GM12878 (cell line): Measurements from ENCODE around the gene MPP1. TPM values are rescaled to one million over a fixed set of nuclear protein-coding genes. Genes with fewer than 3 reads are reported as not detected.
A peak's percentile ranks its signal among the peaks of the same experiment; 100 is the strongest.

Experiments
- ATAC-seq: fragments of 200-7000 bp; cut with Tn5 transposase; 3 replicates; pipeline ENCODE4 v1.9.1; 2020; ENCODE audit warnings: mild to moderate bottlenecking, moderate library complexity
- BruUV-seq: library from RNA; stranded (reverse); fragments of 400-500 nt; replicated peaks from 2 replicates; lab custom pipeline; 2021; lab: Mats Ljungman, UMichigan
- CTCF ChIA-PET: fragments of 300-600 bp; sonication (Branson Sonifier 250); formaldehyde crosslinking; extraction: SDS; loops from one replicate; lab custom pipeline; 2021; ENCODE audit warnings: inconsistent platforms; lab: Yijun Ruan, JAX
- POLR2A ChIA-PET: fragments of 350-600 bp; formaldehyde crosslinking; extraction: SDS; loops from one replicate; lab custom pipeline; 2021; ENCODE audit warnings: inconsistent platforms; lab: Charles Lee
- RAD21 ChIA-PET: fragments of 300-600 bp; sonication (Branson Sonifier 250); formaldehyde crosslinking; loops from one replicate; lab custom pipeline; 2023; ENCODE audit warnings: antibody characterized with exemption; ENCODE audit not compliant: unreplicated experiment; lab: Charles Lee
- SMC1A ChIA-PET: fragments of 300-600 bp; sonication (Branson Sonifier 250); formaldehyde crosslinking; loops from one replicate; lab custom pipeline; 2023; ENCODE audit not compliant: unreplicated experiment, uncharacterized antibody; lab: Charles Lee
- DNase-seq: peaks from one replicate; pipeline ENCODE4 v3.0.0-alpha.2; 2011; ENCODE audit warnings: low read depth, low spot score
- FAIRE-seq: peaks from 3 replicates; lab custom pipeline; 2011; peaks lifted over from hg19 to GRCh38; lab: Jason Lieb, UNC
- H2AFZ ChIP-seq: 2 replicates; pipeline ENCODE4 v1.6.0; 2011; ENCODE audit warnings: low read depth, low read length, control low read depth; ENCODE audit not compliant: control insufficient read depth
- H3K27ac ChIP-seq: 2 replicates; pipeline ENCODE4 v1.5.1; 2011; ENCODE audit warnings: control low read depth; ENCODE audit not compliant: control insufficient read depth, insufficient read depth
- H3K27me3 ChIP-seq, 2 experiments: replicated peaks in 1 of 2; 2 replicates each; pipeline versions ENCODE4 v1.6.0 to v1.6.1; 2011; ENCODE audit warnings: low read length in 1 of 2; ENCODE audit not compliant: control insufficient read depth in 2 of 2, insufficient read depth in 2 of 2
- H3K36me3 ChIP-seq, 2 experiments: 2 replicates each; pipeline ENCODE4 v1.5.1; 2011; ENCODE audit warnings: low read length in 1 of 2; ENCODE audit not compliant: control insufficient read depth in 2 of 2, insufficient read depth in 2 of 2
- H3K4me1 ChIP-seq: 2 replicates; pipeline ENCODE4 v1.6.1; 2011; ENCODE audit warnings: mild to moderate bottlenecking, low read length, moderate library complexity, mixed read lengths; ENCODE audit not compliant: control insufficient read depth, insufficient read depth
- H3K4me2 ChIP-seq: 2 replicates; pipeline ENCODE4 v1.6.0; 2011; ENCODE audit warnings: control low read depth; ENCODE audit not compliant: control insufficient read depth, insufficient read depth
- H3K4me3 ChIP-seq: fragments of 200-600 bp; sonication (generic); 2 replicates; pipeline ENCODE4 v1.5.1; 2016
- H3K79me2 ChIP-seq: 2 replicates; pipeline ENCODE4 v1.6.0; 2011; ENCODE audit warnings: low read length; ENCODE audit not compliant: control insufficient read depth, insufficient read depth
- H3K9ac ChIP-seq: 2 replicates; pipeline ENCODE4 v1.8.0; 2011; ENCODE audit warnings: low read length, control low read depth, mixed read lengths; ENCODE audit not compliant: control insufficient read depth, insufficient read depth
- H3K9me3 ChIP-seq: replicated peaks from 3 replicates; pipeline ENCODE4 v1.5.1; 2011; ENCODE audit warnings: mild to moderate bottlenecking, low read length; ENCODE audit not compliant: control insufficient read depth, insufficient read depth
- H4K20me1 ChIP-seq: 2 replicates; pipeline ENCODE4 v1.6.0; 2011; ENCODE audit not compliant: control insufficient read depth, insufficient read depth
- BRCA1 ChIP-seq: IDR thresholded peaks from 2 replicates; pipeline ENCODE4 v1.6.1; 2011; ENCODE audit warnings: low read depth, low read length, improper control_type of control experiment
- FOS ChIP-seq: IDR thresholded peaks from 3 replicates; pipeline ENCODE4 v1.6.1; 2011; ENCODE audit warnings: borderline replicate concordance; ENCODE audit not compliant: insufficient read length; ENCODE audit errors: extremely low read depth
- HDAC6 ChIP-seq: fragments of 200-600 bp; sonication (generic); IDR thresholded peaks from one replicate; pipeline ENCODE4 v1.8.0; 2017; ENCODE audit warnings: antibody characterized with exemption; ENCODE audit not compliant: unreplicated experiment
- MEF2B ChIP-seq: fragments of 450-650 bp; IDR thresholded peaks from 2 replicates; pipeline ENCODE4 v1.6.1; 2018; ENCODE audit warnings: mild to moderate bottlenecking, moderate library complexity; ENCODE audit not compliant: partially characterized antibody, poor library complexity, severe bottlenecking
- MTA2 ChIP-seq: fragments of 450-650 bp; IDR thresholded peaks from 2 replicates; pipeline ENCODE4 v1.6.1; 2016; ENCODE audit warnings: low read depth, mild to moderate bottlenecking, moderate library complexity
- POLR2AphosphoS5 ChIP-seq: IDR thresholded peaks from 2 replicates; pipeline ENCODE4 v1.6.1; 2011; ENCODE audit warnings: mild to moderate bottlenecking, low read length, inconsistent platforms
- SUZ12 ChIP-seq: fragments of 200-600 bp; sonication (generic); IDR thresholded peaks from one replicate; pipeline ENCODE4 v1.6.1; 2018; ENCODE audit warnings: antibody characterized with exemption, mild to moderate bottlenecking; ENCODE audit not compliant: unreplicated experiment
- YY1 ChIP-seq: IDR thresholded peaks from 2 replicates; pipeline ENCODE4 v1.6.1; 2011; ENCODE audit warnings: low read depth, mild to moderate bottlenecking, low read length
- ZBED1 ChIP-seq: IDR thresholded peaks from 2 replicates; pipeline ENCODE4 v1.6.1; 2016; ENCODE audit warnings: borderline replicate concordance
- ZZZ3 ChIP-seq: IDR thresholded peaks from 2 replicates; pipeline ENCODE4 v1.6.1; 2011; ENCODE audit warnings: low read depth; ENCODE audit not compliant: control insufficient read depth, insufficient read length
- WGBS: methylation state at CpG from one replicate; pipeline ENCODE4 v1.1.6; 2016; ENCODE audit warnings: low lambda C conversion rate; ENCODE audit not compliant: insufficient replicate concordance, insufficient coverage; ENCODE audit errors: missing lambda C conversion rate; 5-methylcytosine and 5-hydroxymethylcytosine counted together
- in situ Hi-C: fragments of 300-500 bp; cut with MboI; formaldehyde crosslinking; loops from 9 replicates; pipeline ENCODE4 v1.14.3; 2018; ENCODE audit warnings: mixed read lengths
- intact Hi-C: fragments of 100-400 bp; cut with micrococcal nuclease; formaldehyde crosslinking; loops from one replicate; pipeline ENCODE4 v1.14.2; 2022; ENCODE audit not compliant: unreplicated experiment
- polyA plus RNA-seq, 11 experiments: library from polyadenylated mRNA; depleted of rRNA in 4 of 11; unstranded in 6 of 11; stranded (reverse) in 5 of 11; fragments of >200 nt; fragmentation: Nextera tagmentation in 4 of 11; fragmentation: Illumina TruSeq in 1 of 11; extraction: Ambion mirVana in 4 of 11; extraction: Trizol in 1 of 11; gene quantifications; 1 replicate in 1 of 11; 2 replicates in 10 of 11; pipeline versions ENCODE4 v1.2.1 to v1.2.3, GENCODE V29; 2011 to 2016; ENCODE audit warnings: inconsistent platforms in 2 of 11, missing spikeins in 2 of 11, low read depth in 1 of 11
- total RNA-seq, 4 experiments: library from RNA; depleted of rRNA in 3 of 4; stranded (reverse); fragments of >200 nt in 3 of 4; fragmentation: Illumina TruSeq in 1 of 4; extraction: Trizol in 1 of 4; gene quantifications; 2 replicates each; pipeline versions ENCODE4 v1.2.1 to v1.2.3, GENCODE V29; 2013 to 2021
- TF ChIP-seq, protein P1 (sequence below): fragments of 450-650 bp; IDR thresholded peaks from 2 replicates; pipeline ENCODE4 v1.6.1; 2014; ENCODE audit warnings: mild to moderate bottlenecking

MPP1 gene
- total and polyA plus RNA-seq, 10 of the 15 experiments (the other 5 are each of a cell fraction or from before 2014, with no cell fraction given): 1.9 to 20.1 (median 14.8) TPM

DNA sequence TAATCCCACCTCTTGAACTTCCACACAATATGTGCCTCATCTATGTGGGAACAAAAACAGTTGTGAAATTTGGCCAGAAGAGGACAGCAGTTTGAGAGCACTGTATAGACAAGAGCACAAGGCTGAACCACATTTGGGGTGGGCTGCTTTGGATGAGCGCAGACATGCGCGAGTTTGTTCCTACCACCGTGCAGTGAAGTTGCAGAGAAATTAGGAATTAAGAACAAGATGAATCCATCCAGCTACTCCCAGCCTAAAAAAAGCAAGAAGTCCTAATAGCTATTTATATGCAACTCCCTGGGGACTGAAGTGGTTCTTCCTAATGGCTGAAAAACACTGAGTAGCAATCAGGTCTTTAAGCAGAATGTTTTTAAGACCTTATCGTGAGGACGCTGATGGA, 55.4 kb downstream of the MPP1 start:
- Histone ChIP-seq H3K9ac (no peak overlapping the region), H3K4me3 (peak overlapping the region; percentile 45; the same call in 1 of the 2 replicates), H3K79me2 (no peaks in the 10 kb centered on the region), H3K36me3 (no peaks in the 10 kb centered on the region), H3K4me1 (no peaks in the 10 kb centered on the region), H3K4me2 (peak overlapping the region; percentile 57; the same call in 1 of the 2 replicates)
- ATAC-seq: no peak
- TF ChIP-seq MTA2 (no peak), ZBED1 (no peak), POLR2AphosphoS5 (no peak), MEF2B (no peak)
- TF ChIP-seq, all 136 proteins: peak for 0
- H3K27me3 ChIP-seq: no peaks in the 10 kb centered on the region
- intact Hi-C loops (loop anchor here (2.0 kb wide), 1 partner anchor 91 kb away; no protein-coding TSS in a partner anchor), in situ Hi-C loops (loop anchor here (25.0 kb wide), 1 partner anchor 163 kb away; the partner anchor contains the start of gene CTAG1A)
- ChIA-PET SMC1A (interaction anchor here (0.9 to 1.3 kb wide), 4 partner anchors 10 to 90 kb away, joined by 3 read pairs; no protein-coding TSS in a partner anchor), POLR2A (no interaction called here), CTCF (interaction anchor here (1.0 to 3.9 kb wide), 16 partner anchors 8 to 151 kb away, joined by 3 to 28 read pairs (median 3); partner anchors contain the start of gene DKC1), RAD21 (interaction anchor here (0.9 to 2.8 kb wide), 4 partner anchors 31 to 79 kb away, joined by 3 to 10 read pairs (median 4); no protein-coding TSS in a partner anchor)
- 59% methylated on average over 6 of the region's 6 CpGs for WGBS
- FAIRE-seq (no peak), DNase-seq (no peak)
- H3K27ac ChIP-seq: no peak overlapping the region
- H4K20me1 ChIP-seq: no peaks in the 10 kb centered on the region
- BruUV-seq: no TSS peak
- H2AFZ ChIP-seq: no peak overlapping the region
- H3K9me3 ChIP-seq: no peaks in the 10 kb centered on the region

DNA sequence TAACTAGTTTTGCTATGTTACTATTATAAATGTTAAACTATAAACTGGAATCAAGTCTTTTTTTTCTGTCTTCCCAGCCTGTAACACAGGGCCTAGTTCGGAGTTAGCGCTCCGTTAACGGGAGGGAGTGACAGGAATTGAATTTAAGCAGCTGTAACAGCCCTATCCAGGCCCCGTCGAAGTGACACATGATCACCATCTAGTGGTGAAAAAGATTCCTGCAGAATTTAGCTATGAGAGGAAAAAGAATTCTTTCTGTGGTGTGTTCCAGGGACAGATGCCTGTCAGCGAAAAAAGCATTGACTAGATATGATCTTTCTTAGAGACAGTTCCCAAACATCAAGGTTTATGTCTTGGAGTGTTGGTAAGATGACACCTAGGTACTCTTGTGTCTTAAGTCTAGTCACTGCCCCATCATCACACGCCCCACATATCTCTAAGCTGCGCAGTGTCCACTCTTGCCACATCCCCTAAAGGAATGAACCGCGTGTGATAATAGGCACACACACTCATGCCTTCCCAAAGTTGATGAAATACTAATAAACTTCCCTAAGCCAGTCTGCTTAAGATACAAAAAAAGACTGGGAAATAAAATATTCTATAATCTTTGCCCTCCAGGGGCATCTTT, 56.5 kb downstream of the MPP1 start:
- peak overlapping the region; percentile 30; the same call in 1 of the 2 replicates for H3K4me2 ChIP-seq
- H3K9ac ChIP-seq: no peak overlapping the region
- intact Hi-C loops: loop anchor here (1.0 to 2.0 kb wide), 2 partner anchors 24 to 92 kb away; no protein-coding TSS in a partner anchor
- ChIA-PET CTCF (interaction anchor here (0.6 to 3.9 kb wide), 35 partner anchors 8 to 206 kb away, joined by 3 to 28 read pairs (median 4); partner anchors contain the start of genes DKC1 and MPP1), POLR2A (no interaction called here), RAD21 (interaction anchor here (0.8 to 2.8 kb wide), 11 partner anchors 15 to 91 kb away, joined by 3 to 16 read pairs (median 4); partner anchors contain the start of genes DKC1 and SMIM9), SMC1A (interaction anchor here (0.6 to 2.1 kb wide), 20 partner anchors 10 to 94 kb away, joined by 3 to 7 read pairs (median 4); partner anchors contain the start of genes DKC1 and SMIM9)
- no peaks in the 10 kb centered on the region for H3K27me3 ChIP-seq
- FAIRE-seq: peak; percentile 87
- peak; percentile 85 for ATAC-seq
- no peak for DNase-seq
- in situ Hi-C loops: loop anchor here (25.0 kb wide), 1 partner anchor 162 kb away; the partner anchor contains the start of gene CTAG1A
- H3K9me3 ChIP-seq: no peaks in the 10 kb centered on the region
- WGBS: 21% methylated on average over 11 of the region's 11 CpGs
- peak overlapping the region; percentile 41 for H2AFZ ChIP-seq
- no peaks in the 10 kb centered on the region for H3K4me1 ChIP-seq
- no TSS peak for BruUV-seq
- no peak overlapping the region for H3K27ac ChIP-seq
- no peaks in the 10 kb centered on the region for H4K20me1 ChIP-seq
- no peaks in the 10 kb centered on the region for H3K36me3 ChIP-seq
- no peaks in the 10 kb centered on the region for H3K79me2 ChIP-seq
- H3K4me3 ChIP-seq: no peak overlapping the region
- no peak for TF ChIP-seq FOS
- 0 out of 2 replicates have a peak, but pooled peaks have one; percentile 26 for TF ChIP-seq YY1
- TF ChIP-seq HDAC6: no peak
- TF ChIP-seq BRCA1: no peak
- no peak for TF ChIP-seq SUZ12
- TF ChIP-seq, protein P1, sequence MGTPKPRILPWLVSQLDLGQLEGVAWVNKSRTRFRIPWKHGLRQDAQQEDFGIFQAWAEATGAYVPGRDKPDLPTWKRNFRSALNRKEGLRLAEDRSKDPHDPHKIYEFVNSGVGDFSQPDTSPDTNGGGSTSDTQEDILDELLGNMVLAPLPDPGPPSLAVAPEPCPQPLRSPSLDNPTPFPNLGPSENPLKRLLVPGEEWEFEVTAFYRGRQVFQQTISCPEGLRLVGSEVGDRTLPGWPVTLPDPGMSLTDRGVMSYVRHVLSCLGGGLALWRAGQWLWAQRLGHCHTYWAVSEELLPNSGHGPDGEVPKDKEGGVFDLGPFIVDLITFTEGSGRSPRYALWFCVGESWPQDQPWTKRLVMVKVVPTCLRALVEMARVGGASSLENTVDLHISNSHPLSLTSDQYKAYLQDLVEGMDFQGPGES: no peak
- no peak for TF ChIP-seq ZZZ3
